NCI-H1436 treated with DMSO at 0.1 percent for 48 hours (cell line): Measurements from ENCODE around the gene LRRC23.
"Not testable (repeated sequence)": the region's sequence is repeated elsewhere in the genome, so short reads cannot be mapped to it uniquely, and the experiment has no call there.

Experiments
- DNase-seq: peaks from one replicate; lab custom pipeline; 2025; lab: John Stamatoyannopoulos, UW

The LRRC23 gene, protein sequence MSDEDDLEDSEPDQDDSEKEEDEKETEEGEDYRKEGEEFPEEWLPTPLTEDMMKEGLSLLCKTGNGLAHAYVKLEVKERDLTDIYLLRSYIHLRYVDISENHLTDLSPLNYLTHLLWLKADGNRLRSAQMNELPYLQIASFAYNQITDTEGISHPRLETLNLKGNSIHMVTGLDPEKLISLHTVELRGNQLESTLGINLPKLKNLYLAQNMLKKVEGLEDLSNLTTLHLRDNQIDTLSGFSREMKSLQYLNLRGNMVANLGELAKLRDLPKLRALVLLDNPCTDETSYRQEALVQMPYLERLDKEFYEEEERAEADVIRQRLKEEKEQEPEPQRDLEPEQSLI

GRCh38 chr12:6904280-6905276 lies at the start of gene LRRC23:
Gene LRRC23 (plus strand): TSS chr12:6904822. CDS start chr12:6905634, 812 bp downstream.
- peak; percentile 92 for DNase-seq

GRCh38 chr12:6855322-6855721 lies 49.3 kb upstream of the LRRC23 start:
- no peak for DNase-seq

DNA sequence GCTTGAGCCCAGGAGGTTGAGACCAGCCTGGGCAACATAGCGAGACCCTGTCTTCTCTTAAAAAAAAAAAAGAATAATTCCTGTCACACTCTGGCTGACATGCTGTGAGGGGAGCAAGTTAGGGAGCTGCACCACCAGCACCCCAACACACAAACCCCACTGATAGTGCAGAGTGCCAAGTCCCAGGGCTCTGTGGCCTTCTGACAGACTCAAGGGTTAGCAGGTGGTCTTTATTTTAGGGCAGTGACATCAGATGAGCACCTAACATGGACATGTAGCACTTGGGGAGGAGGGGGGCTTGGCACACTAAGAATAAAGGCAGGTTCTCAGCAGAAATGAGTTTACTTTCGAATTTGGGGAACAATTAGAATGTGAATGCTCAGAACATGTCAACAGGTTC lies 45.8 kb upstream of the LRRC23 start:
- no peak for DNase-seq

DNA sequence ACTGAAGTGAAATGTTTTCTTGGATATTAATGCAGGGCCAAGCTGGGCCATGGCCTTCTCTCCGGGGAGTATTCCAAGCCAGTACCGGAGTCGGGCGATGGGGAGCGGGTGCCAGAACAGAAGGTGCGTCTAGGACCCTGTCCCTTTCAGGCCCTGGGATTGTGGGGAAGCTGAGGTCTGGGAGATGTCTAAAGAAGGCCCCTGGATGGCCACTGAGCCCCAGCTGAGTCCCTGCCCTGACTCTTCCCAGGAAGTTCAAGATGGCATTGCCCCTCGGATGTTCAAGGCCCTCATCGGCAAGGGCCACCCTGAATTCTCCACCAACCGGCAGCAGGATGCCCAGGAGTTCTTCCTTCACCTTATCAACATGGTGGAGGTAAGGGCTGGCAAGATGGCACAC lies 44.5 kb upstream of the LRRC23 start:
- no peak for DNase-seq

DNA sequence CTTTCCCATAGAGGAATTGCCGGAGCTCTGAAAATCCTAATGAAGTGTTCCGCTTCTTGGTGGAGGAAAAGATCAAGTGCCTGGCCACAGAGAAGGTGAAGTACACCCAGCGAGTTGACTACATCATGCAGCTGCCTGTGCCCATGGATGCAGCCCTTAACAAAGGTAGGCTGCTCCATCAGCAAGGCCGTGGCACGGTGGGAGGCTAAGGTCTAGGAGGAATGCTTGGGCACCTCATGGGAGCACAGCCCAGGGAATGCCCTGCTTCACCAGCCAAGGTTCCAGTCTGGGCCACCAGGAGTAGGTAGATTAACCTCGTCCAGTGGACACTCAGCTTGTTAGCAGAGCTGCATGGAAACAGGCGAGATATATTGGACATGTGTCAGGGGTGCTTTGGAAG lies 43.7 kb upstream of the LRRC23 start:
- DNase-seq, result no peak

DNA sequence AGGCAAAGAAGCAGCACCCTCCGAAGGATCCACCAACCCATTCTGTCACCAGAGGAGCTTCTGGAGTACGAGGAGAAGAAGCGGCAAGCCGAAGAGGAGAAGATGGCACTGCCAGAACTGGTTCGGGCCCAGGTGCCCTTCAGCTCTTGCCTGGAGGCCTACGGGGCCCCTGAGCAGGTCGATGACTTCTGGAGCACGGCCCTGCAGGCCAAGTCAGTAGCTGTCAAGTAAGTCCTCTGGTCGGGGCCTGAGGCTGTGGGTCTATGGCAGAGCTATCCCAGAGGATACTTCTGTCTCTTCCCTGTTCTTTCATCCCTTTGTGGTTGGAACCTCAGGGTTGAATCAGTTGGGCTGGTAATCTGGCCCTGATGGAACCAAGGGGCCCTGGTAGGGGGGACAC lies 43.2 kb upstream of the LRRC23 start:
- DNase-seq, result no peak

DNA sequence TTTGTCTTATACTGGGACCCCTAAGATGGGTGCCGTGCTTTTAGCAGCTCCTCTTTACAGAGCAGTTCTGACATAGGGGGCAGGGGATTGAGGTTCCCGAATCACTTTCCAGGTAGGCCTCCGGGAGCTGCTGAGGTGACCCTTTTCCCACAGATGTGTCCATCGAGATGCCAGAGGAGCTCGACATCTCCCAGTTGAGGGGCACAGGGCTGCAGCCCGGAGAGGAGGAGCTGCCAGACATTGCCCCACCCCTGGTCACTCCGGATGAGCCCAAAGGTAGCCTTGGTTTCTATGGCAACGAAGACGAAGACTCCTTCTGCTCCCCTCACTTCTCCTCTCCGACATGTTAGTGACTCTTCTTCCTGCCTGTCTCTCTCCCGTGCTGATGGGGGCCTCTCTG lies 41.6 kb upstream of the LRRC23 start:
- no peak for DNase-seq

- no peak for DNase-seq
Observed at GRCh38 chr12:6863586-6864321, 40.9 kb upstream of the LRRC23 start.

DNA sequence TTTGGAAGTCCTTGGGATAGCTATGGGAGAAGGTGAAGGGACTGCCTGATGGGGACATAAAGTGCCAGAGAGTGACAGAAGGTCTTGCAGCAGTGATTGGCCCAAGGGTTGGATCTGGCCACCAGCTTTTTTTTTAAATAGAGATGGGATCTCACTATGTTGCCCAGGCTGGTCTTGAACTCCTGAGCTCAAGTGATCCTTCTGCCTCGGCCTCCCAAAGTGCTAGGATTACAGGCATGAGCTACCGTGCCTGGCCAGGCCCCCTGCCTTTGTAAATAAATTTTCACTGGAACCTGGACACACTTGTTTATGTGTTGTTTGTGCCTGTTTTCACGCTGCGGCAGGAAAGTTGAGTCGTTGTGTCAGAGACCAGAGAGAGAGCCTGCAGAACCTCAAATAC lies 39.3 kb upstream of the LRRC23 start:
- DNase-seq, result not testable (repeated sequence)

- no peak for DNase-seq
Observed at GRCh38 chr12:6866163-6866919, 38.3 kb upstream of the LRRC23 start.

GRCh38 chr12:6866920-6867412 lies 37.7 kb upstream of the LRRC23 start:
- DNase-seq, result no peak

GRCh38 chr12:6867413-6868210 lies 37.0 kb upstream of the LRRC23 start, which contains the start of gene TPI1:
Gene TPI1 (plus strand): TSS chr12:6867531. CDS start chr12:6867567, 36 bp downstream.
- no peak for DNase-seq

DNA sequence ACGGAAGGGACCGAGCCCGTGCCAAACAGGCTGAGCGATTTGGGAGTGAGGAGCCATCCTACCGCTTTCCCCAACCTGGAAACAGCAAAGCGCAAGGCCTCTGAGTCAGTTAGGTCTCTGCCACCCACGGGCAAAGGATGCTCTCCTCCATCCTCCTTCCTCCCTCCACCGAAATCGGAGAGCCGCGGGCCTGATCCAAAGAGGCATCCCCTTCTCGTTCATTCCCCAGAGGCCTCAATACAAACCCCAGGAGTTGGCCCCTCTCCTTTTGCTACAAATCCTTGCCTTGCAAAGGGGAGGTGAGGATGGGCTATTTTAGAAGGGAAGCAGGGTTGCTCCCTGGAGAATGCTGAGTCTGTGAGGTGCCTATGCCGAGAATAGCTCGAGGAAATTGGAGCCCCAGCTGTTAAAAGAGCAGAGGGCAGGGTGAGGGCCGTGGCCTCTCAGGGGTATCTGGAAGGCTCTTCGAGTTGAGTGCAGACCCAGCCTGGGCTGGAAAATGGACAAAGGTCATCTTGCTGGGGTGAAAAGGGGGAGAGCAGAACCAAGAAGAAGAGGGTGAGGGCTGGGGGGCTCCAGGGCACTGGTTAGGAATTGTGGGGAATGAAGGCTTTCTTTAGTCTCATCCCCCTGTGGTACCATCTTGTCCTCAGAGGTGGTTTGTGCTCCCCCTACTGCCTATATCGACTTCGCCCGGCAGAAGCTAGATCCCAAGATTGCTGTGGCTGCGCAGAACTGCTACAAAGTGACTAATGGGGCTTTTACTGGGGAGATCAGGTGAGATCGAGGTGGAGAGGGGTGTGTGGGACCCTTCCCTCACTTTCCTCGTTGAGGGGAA lies 36.2 kb upstream of the LRRC23 start:
- DNase-seq, result no peak

DNA sequence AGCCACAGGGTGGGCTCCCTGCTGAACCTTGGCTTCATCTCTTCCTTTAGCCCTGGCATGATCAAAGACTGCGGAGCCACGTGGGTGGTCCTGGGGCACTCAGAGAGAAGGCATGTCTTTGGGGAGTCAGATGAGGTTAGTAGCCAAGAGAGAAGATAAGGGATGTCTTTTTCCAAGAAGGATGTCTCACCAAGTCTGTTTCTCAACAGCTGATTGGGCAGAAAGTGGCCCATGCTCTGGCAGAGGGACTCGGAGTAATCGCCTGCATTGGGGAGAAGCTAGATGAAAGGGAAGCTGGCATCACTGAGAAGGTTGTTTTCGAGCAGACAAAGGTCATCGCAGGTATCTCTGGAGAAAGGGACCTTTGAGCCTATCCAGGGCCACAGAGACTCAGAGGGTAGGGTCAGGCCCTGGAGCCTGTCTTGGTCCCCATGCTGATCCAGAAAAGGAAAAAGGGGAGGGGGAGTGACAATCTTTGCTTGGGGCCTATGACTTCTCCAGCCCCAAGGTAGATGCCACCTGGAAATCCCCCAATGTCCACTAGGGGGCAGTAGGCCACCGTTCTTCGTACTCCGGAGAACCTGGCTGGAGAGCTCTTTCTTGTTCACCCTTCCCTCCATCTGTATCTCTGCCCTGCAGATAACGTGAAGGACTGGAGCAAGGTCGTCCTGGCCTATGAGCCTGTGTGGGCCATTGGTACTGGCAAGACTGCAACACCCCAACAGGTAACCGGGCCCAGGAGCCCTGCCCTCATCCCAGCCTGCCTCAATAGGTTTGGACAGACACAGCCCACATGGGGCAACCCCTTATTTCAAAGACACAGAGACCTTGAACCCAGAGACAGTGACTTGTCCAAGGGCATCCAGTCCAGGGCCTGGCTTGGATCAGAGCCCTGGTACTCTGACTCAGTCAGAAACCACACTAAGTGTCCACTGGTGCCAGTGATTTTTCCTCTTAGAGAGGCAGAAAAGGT lies 35.3 kb upstream of the LRRC23 start:
- peak; percentile 32 for DNase-seq

- DNase-seq, result not testable (repeated sequence)
Observed at GRCh38 chr12:6870304-6870703, 34.3 kb upstream of the LRRC23 start.

- DNase-seq, result no peak
Observed at GRCh38 chr12:6871052-6871957, 33.3 kb upstream of the LRRC23 start.
